ENCODE data around the gene MACROD2.

MACROD2 gene

DNA sequence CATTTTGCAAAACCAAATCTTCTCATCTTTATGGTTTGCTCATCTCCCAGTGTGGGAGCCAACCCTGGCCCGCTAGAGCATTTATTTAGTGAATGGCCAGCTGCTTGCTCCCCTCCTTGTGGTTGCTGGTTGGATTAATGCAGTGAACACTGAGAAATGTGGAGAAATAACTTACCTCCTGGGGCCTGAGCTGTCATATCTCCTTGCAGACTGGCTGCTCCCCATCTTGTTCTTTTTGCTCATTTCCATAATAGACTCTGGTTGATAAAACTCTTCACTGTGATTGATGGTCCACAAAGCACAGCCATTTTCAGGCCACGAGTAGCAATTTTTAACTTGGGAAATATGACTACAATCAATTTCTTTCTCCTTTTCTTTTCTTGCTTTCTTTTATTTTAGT lies 1420.6 kb downstream of the MACROD2 start:
- no peak for DNase-seq (ENCODE audit: low read depth)
- no peak overlapping the region for H3K4me3 ChIP-seq (ENCODE audit: low read length)
- TF ChIP-seq, protein P1, sequence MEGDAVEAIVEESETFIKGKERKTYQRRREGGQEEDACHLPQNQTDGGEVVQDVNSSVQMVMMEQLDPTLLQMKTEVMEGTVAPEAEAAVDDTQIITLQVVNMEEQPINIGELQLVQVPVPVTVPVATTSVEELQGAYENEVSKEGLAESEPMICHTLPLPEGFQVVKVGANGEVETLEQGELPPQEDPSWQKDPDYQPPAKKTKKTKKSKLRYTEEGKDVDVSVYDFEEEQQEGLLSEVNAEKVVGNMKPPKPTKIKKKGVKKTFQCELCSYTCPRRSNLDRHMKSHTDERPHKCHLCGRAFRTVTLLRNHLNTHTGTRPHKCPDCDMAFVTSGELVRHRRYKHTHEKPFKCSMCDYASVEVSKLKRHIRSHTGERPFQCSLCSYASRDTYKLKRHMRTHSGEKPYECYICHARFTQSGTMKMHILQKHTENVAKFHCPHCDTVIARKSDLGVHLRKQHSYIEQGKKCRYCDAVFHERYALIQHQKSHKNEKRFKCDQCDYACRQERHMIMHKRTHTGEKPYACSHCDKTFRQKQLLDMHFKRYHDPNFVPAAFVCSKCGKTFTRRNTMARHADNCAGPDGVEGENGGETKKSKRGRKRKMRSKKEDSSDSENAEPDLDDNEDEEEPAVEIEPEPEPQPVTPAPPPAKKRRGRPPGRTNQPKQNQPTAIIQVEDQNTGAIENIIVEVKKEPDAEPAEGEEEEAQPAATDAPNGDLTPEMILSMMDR (conservative IDR thresholded peaks at IDR 0.05; ENCODE audit: low read length) = no peak

- TF ChIP-seq, protein P1 (conservative IDR thresholded peaks at IDR 0.05; ENCODE audit: low read length) = no peak
- no peak overlapping the region for H3K4me3 ChIP-seq (ENCODE audit: low read length)
Measured at GRCh38 chr20:15419856-15420255, 1424.5 kb downstream of the MACROD2 start.

GRCh38 chr20:15422966-15423365 lies 1427.7 kb downstream of the MACROD2 start:
- H3K4me3 ChIP-seq (ENCODE audit: low read length) = no peak overlapping the region
- TF ChIP-seq, protein P1 (conservative IDR thresholded peaks at IDR 0.05; ENCODE audit: low read length) = no peak

More at GRCh38 chr20:15419856-15420255, 1424.5 kb downstream of the MACROD2 start:
- no peak for DNase-seq (ENCODE audit: low read depth)

GRCh38 chr20:15439551-15439950 lies 1444.2 kb downstream of the MACROD2 start:
- H3K4me3 ChIP-seq (ENCODE audit: low read length) = no peak overlapping the region
- DNase-seq (ENCODE audit: low read depth) = no peak
- TF ChIP-seq, protein P1 (conservative IDR thresholded peaks at IDR 0.05; ENCODE audit: low read length) = no peak

More at GRCh38 chr20:15422966-15423365, 1427.7 kb downstream of the MACROD2 start:
- DNase-seq (ENCODE audit: low read depth) = no peak

GRCh38 chr20:15440049-15440820 lies 1444.9 kb downstream of the MACROD2 start:
- TF ChIP-seq, protein P1 (conservative IDR thresholded peaks at IDR 0.05; ENCODE audit: low read length) = no peak
- DNase-seq (ENCODE audit: low read depth) = no peak
- no peak overlapping the region for H3K4me3 ChIP-seq (ENCODE audit: low read length)

GRCh38 chr20:15445056-15445840 lies 1449.9 kb downstream of the MACROD2 start:
- TF ChIP-seq, protein P1 (conservative IDR thresholded peaks at IDR 0.05; ENCODE audit: low read length) = no peak
- no peak for DNase-seq (ENCODE audit: low read depth)

More at GRCh38 chr20:15445056-15445840, 1449.9 kb downstream of the MACROD2 start:
- no peak overlapping the region for H3K4me3 ChIP-seq (ENCODE audit: low read length)
